ENCODE measurements around the gene DEGS2.

DNA sequence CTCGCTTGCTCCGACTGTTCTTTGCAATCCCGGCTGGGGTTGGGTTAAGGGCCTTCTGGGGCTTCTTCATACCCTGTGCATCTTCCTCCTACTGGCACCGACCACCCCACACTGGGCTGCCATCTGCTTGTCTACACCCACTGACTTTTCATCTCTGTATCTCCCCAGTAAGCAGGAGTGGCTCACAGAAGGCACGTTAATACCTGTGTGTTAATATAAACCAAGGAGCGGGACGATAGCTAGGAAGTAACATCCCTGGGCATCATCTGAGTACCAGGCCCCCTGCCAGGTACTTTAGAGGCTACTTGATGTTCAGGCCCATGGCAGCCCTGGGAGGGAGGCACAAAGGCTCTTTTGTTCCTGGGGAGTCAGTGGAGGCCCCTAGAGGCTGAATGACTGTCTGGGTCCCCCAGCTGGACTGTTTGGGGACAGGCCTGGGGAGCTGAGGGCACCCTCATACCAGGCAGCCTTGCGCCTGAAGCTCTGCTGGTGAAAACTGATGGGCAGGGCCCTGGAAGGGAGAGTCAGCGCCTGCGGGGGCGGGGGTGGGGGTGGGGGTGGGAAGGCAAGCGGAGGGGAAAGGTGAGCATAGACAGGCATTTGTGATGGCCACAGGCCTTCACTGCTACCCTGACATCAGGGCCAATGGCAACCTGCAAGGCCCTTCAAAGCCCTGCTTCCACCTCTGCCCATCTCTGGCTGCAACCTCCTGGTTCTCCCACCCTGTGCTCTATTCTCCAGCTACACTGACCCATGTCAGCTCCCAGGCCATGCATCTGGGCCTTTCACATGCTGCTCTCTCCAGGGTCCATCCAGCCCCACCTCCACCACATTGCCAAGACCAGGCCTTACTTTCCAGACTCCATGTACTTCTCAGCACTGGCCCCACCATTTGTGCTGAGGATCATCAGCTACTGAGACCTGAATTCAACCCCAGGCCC is 34.2 kb upstream of the DEGS2 start:
- no peak for TF ChIP-seq POLR2A (IDR thresholded peaks at IDR 0.05; ENCODE audit: extremely low read depth, insufficient read length)
- TF ChIP-seq, protein P1, sequence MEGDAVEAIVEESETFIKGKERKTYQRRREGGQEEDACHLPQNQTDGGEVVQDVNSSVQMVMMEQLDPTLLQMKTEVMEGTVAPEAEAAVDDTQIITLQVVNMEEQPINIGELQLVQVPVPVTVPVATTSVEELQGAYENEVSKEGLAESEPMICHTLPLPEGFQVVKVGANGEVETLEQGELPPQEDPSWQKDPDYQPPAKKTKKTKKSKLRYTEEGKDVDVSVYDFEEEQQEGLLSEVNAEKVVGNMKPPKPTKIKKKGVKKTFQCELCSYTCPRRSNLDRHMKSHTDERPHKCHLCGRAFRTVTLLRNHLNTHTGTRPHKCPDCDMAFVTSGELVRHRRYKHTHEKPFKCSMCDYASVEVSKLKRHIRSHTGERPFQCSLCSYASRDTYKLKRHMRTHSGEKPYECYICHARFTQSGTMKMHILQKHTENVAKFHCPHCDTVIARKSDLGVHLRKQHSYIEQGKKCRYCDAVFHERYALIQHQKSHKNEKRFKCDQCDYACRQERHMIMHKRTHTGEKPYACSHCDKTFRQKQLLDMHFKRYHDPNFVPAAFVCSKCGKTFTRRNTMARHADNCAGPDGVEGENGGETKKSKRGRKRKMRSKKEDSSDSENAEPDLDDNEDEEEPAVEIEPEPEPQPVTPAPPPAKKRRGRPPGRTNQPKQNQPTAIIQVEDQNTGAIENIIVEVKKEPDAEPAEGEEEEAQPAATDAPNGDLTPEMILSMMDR (IDR thresholded peaks at IDR 0.05; ENCODE audit: low read depth, low read length): no peak
